Measurements from ENCODE around the gene TM9SF4.

Gene TM9SF4

GRCh38 chr20:32130965-32131364, 21.5 kb downstream of the TM9SF4 start:
- DNase-seq (ENCODE audit: low read depth) = no peak

- DNase-seq (ENCODE audit: low read depth) = no peak
Observed at GRCh38 chr20:32132911-32133549, 23.5 kb downstream of the TM9SF4 start.

- no peak for DNase-seq (ENCODE audit: low read depth)
Observed at GRCh38 chr20:32134026-32134425, 24.5 kb downstream of the TM9SF4 start.

DNA sequence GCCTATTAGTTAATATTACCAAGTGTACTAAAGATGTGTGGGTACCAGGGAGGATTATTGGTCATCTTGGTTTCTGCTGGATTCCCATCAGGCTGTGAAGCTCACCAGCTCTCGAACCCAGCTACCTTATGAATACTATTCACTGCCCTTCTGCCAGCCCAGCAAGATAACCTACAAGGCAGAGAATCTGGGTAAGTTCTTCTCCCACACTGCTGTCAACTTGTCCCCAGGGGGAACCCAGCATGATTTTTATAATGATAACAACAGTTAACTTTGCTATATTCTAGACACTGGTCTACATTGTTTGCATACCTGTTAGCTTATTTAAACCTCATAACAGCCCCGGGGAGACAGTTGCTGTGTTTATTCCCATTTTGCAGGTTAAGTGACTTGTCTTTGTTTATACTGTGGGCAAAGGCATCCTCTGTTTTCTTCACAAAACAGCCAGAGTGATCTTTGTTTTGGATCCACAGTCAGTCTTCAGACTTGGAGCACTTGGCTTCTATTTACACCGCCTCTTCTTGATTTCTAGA, 26.5 kb downstream of the TM9SF4 start:
- DNase-seq (ENCODE audit: low read depth) = no peak

DNA sequence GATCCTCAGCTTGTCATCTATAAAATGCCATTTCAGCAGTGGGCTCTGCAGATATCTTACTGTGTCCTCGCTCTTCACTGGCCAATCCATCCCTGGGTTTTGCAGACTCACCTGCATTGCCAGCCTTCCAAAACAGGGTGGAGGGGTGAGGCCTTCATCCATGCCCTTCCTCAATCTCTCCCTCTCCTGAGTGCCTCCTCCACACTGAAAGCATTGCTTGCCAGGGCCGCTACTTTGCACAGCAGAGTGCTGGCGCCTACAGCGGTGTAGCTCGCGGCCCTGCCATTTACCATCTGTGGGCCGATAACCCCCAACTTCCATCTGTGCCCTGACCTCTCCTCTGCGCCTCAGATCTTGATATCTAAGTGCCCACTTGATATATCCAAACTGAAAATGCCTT, 29.4 kb downstream of the TM9SF4 start:
- DNase-seq (ENCODE audit: low read depth) = no peak

GRCh38 chr20:32139947-32140346, 30.4 kb downstream of the TM9SF4 start:
- DNase-seq (ENCODE audit: low read depth) = no peak

DNA sequence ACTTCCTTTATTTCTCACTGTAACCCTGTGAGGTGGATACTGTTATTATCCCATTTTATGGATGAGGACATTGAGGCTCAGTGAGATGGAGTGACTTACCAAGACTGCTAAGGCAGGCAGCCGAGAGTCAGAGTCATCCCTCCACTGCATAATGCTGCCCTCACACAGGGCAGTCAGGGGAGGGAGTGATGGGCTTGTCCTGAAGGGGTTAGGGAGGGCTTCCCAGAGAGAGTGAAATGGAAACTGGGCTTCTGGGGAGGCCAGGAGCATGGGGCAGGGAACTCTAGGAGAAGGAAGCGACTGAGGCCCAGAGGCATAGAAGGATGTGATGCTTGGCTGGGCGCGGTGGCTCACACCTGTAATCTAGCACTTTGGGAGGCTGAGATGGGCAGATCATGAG, 31.1 kb downstream of the TM9SF4 start:
- no peak for DNase-seq (ENCODE audit: low read depth)

DNA sequence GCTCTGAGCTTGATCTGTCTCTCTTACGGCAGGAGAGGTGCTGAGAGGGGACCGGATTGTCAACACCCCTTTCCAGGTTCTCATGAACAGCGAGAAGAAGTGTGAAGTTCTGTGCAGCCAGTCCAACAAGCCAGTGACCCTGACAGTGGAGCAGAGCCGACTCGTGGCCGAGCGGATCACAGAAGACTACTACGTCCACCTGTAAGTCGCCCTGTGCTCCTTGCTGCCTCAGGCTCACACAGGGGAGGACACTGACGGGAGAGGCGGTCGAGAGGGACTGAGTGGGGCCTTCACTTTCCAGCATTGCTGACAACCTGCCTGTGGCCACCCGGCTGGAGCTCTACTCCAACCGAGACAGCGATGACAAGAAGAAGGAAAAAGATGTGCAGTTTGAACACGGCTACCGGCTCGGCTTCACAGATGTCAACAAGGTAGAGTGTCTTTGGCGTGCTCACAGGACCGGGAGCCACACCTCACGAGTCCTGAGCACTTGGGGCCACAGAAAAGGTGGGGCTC, 32.0 kb downstream of the TM9SF4 start:
- no peak for DNase-seq (ENCODE audit: low read depth)

GRCh38 chr20:32142088-32142487, 32.6 kb downstream of the TM9SF4 start:
- DNase-seq (ENCODE audit: low read depth) = no peak

GRCh38 chr20:32142991-32143390, 33.5 kb downstream of the TM9SF4 start:
- DNase-seq (ENCODE audit: low read depth) = no peak

- DNase-seq (ENCODE audit: low read depth) = no peak
Observed at GRCh38 chr20:32144898-32145662, 35.6 kb downstream of the TM9SF4 start.

GRCh38 chr20:32149566-32150170, 40.2 kb downstream of the TM9SF4 start:
- DNase-seq (ENCODE audit: low read depth) = no peak

- no peak for DNase-seq (ENCODE audit: low read depth)
Observed at GRCh38 chr20:32150291-32150848, 40.9 kb downstream of the TM9SF4 start.

DNA sequence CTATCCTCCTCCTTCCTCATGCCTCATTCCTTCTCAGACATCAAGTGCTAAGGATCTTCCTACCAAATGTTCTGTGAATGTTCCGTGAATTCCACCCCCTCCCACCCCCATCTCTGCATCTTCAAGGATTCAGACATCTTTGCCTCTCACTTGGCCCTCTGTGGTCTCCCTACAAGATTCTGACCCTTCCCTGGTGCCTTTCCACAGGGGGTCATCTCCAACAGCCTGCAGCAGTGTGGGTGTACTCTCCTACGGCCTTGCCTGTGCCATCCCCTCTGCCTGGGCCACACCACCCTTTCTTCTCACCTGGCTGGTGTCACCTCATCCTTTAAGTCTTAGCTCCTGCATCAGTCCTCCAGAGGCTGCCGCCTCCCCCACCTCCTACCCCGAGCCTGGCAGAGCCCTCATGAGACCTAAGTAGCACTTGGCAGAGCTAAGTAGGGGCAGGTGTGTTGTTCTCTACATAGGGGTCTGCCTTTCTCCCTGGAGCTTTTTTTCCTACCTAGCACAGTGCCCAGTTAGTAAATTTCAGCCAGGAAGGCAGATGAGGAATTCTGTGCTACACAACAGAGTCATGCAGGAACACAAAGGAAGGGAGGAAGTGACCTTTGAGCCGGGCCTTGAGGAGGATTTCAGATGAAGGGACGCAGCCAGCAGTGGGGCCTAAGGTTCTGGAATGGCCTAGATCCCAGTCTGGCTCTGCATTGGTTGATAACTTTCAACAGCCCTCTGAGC, 43.1 kb downstream of the TM9SF4 start:
- no peak for DNase-seq (ENCODE audit: low read depth)

- no peak for DNase-seq (ENCODE audit: low read depth)
Observed at GRCh38 chr20:32153156-32153665, 43.7 kb downstream of the TM9SF4 start.

GRCh38 chr20:32153771-32154170, 44.3 kb downstream of the TM9SF4 start:
- DNase-seq (ENCODE audit: low read depth) = no peak

GRCh38 chr20:32155017-32155981, 45.8 kb downstream of the TM9SF4 start:
- no peak for DNase-seq (ENCODE audit: low read depth)

DNA sequence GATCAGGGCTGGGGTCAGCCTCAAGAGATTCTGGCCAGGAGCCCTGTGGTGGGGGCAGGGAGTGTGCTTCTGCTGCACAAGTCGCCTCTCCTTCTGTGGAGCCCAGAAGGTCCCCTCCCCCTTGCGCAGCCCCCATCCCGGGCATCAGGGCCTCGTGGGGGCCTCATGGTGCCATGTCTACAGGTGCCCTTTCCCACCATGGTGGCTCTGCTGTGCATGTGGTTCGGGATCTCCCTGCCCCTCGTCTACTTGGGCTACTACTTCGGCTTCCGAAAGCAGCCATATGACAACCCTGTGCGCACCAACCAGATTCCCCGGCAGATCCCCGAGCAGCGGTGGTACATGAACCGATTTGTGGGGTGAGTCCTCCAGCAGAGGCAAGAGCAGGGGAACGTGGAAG, 48.1 kb downstream of the TM9SF4 start:
- no peak for DNase-seq (ENCODE audit: low read depth)

DNA sequence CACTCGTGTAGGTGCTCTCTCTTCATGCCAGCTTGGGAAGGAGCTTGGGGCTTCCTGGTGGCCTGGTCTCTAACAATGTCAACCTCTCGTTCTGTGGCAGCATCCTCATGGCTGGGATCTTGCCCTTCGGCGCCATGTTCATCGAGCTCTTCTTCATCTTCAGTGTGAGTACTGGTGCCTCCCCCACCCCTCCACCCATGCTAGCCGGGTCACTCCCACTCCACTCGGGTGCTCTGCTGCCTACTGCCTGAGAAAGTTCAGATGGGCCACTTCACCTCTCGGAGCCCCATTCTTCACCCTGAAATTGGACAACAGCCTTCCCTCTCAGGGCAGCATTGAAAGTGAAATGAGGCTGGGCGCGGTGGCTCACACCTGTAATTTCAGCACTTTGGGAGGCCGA, 48.8 kb downstream of the TM9SF4 start:
- DNase-seq (ENCODE audit: low read depth) = no peak

DNA sequence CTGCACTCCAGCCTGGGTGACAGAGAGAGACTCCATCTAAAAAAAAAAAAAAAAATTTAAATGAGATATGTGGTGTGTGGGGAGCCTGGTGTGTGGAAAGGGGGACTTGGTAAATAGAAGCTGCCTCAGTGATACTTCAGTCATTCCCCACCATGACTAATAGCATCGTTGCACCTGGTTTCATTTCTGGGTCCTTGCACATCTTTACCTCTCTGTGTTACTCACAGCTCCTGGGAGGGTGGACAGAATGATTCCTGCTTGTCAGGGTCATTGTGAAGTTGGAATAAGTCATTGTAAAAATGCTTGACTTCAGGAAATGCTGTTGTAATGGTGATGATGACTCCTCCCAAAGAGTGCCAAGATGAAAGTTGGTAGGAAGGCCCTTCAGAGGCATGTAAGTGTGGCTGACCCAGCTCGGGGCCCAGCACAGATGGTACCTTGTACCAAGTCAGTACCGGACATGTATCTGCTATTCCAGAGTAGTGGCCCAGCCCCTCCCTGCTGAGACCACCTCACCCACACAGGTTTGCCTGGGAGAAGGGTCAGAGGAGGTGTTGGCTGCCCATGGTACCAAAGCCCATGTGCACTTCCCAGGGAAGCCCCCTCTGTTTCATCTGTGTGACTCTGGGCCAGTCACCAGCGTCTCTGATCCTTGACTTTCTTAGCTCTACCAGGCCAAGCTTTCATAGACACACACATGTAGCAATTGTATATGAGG, 49.6 kb downstream of the TM9SF4 start:
- no peak for DNase-seq (ENCODE audit: low read depth)

All from stimulated activated CD8-positive, alpha-beta memory T cell treated with anti-CD3 and anti-CD28 coated beads, Interleukin-15, amount 100 ng/mL, for 24 hours (primary cell).